ENCODE data around the gene BRDT.

DNA sequence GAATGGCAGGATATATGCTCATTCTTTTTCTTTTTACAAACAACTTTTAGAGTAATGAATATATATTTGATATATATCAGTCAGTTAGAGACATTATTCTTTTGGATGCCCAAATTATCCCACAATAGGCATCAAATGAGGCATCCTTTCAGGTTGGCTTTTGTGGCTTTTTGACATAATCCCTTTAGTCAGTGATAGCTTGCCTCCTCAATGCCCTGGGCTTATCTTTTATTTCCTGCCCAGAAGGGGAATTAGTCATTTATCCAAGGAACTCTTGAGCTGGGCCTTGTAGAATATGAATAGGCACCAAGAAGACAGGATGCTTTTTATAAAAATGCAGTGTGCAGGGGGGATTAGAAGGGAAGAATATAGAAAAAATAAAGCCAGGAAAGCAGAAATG is 102.7 kb downstream of the BRDT start:
- TF ChIP-seq CTCF (IDR thresholded peaks at IDR 0.05; ENCODE audit: low read depth, low read length) (no peak), EZH2phosphoT487 (IDR thresholded peaks at IDR 0.05; ENCODE audit: low read depth) (no peak)
